HG03039 (cell line): ENCODE results near the gene OR13C9.
"Not testable (repeated sequence)": the region's sequence is repeated elsewhere in the genome, so short reads cannot be mapped to it uniquely, and the experiment has no call there.

Source experiments
- ATAC-seq: cut with Tn5 transposase; IDR thresholded peaks from one replicate; pipeline ENCODE4 v1.9.1; 2021; ENCODE audit warnings: mild to moderate bottlenecking, moderate library complexity; ENCODE audit not compliant: unreplicated experiment

The OR13C9 gene, protein sequence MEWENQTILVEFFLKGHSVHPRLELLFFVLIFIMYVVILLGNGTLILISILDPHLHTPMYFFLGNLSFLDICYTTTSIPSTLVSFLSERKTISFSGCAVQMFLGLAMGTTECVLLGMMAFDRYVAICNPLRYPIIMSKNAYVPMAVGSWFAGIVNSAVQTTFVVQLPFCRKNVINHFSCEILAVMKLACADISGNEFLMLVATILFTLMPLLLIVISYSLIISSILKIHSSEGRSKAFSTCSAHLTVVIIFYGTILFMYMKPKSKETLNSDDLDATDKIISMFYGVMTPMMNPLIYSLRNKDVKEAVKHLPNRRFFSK

DNA sequence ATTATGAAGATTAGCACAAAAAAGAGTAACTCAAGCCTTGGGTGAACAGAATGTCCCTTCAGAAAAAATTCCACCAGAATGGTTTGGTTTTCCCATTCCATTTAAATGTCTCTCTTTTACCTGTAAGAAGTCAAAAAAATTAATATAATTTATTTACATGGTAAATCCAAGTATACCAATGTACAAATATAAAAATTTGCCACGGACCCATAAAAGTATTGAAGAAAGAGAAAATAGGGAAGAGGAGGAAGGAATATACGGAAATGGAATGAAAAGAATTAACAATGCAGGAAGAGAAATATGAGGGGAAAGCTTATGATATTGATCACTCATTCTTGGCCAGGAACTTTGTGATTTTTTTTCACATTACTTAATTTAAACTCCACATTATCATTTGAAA lies at the start of gene OR13C9:
OR13C9 (minus strand) TSS at position 101 of the 400 bp plus-strand sequence; CDS start at position 101, 0 bp downstream.
- no peak for ATAC-seq

DNA sequence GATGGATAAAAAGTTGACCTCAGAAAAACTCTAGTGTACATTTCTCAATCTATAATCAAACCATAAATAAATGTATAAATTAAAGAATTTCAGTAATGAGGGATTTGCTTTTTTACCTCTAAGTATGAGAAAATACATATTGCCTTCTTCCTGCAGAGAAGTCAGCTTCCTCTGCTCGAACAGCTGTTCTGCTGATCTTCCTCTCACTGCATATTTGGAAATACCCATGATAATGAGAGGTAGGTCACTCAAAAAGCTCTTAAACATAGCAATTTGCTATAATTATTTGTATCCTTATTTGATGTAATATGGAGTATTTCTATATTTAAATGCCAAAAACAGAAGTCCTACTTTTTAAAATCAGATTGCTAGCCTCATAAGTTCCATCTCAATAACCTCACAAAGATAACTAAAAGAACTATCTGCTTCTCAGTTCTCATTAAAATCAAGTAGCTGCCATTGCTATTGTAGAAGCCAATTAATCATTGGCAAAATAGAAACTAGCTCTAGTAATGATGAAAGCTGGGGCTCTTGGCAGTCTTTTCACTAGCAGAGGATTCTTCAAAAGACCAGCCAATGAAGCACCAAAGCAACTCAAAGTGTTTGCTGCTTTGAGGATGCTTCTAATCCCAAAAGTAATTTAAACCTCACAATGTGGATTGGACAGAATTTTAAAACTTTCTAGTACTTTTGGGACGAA lies 40.6 kb upstream of the OR13C9 start:
- no peak for ATAC-seq

DNA sequence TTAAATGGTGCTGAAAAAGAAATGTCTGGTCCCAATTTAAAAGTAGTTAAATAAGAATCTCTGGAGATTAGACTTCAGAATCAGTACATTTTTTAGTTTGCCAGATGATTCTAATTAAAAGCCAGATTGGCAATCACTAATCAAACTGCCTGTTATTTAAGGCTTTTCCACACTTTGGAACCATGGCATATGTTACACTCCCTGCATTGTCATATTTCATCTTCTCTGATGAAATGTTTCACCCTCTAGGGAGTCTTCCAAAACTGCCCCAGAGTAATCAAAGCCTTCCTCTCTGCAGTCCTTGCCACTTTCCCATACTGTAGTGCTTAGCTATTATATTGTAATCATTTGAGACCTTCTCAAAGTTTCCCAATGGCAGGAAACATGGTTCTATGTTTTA lies 17.5 kb upstream of the OR13C9 start:
- no peak for ATAC-seq

DNA sequence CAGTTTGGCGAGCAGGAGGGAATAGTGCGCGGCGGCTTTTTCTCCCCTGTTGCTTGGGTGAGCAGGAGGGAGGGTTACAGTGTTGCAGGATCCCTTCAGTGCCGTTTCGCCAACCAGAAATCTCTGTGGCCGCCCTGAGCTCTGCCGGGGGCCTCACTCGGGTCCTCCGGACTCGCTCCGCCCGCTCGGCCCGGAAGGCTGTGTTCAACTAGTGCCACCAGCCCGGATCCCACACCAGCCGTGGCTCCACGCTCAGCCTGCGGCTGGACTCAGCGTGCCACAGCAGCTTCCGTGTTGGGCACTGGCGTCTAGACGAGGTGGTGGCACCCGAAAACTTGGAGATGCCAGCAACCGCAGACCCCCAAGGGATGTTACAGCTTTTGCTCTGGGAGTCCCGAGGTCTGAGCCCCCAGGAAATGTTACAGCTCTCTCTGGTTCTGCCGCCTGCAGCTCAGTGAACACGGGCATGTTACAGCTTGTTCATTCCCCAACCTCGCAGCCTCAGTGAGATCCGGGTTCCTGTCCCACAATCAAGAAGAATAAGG lies 16.0 kb upstream of the OR13C9 start:
- no peak for ATAC-seq

DNA sequence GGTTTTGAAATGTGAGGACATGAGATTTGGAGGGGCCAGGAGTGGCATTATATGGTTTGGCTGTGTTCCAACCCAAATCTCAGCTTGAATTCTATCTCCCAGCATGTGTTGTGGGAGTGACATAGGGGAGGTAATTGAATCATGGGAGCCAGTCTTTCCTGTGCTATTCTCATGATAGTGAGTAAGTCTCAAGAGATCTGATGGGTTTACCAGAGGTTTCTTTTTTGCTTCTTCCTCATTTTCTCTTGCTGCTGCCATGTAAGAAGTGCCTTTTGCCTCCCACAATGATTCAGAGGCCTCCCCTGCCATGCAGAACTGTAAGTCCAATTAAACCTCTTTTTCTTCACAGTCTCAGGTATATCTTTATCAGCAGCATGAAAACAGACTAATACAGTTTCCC lies 8.0 kb upstream of the OR13C9 start:
- not testable (repeated sequence) for ATAC-seq

DNA sequence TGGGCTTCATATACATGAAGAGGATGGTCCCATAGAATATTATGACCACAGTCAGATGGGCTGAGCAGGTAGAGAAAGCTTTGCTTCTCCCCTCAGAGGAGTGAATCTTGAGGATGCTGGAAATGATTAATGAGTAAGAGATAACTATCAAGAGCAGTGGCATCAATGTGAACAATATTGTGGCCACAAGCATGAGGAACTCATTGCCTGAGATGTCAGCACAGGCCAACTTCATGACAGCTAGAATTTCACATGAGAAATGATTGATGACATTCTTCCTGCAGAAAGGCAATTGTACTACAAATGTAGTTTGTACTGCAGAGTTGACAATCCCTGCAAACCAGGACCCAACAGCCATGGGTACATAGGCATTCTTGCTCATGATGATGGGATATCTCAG lies 586 bp downstream of the OR13C9 start:
- ATAC-seq: no peak

DNA sequence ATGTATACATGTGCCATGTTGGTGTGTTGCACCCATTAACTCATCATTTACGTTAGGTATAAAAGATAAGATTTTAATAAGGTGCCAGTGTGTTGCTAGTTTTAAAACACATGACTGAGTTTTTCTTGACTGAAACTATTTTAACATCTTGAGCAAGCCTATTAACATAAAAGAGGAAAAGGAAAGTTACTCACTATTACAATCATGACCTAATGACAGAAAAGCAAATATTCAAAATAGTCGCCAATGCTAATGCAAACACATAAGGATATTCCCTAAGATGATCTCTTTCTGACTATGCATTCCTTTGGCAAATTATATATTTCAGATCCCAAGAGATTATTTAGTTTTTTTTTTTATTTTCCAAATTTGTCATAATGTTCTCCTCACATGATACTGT lies 6.8 kb downstream of the OR13C9 start:
- no peak for ATAC-seq

DNA sequence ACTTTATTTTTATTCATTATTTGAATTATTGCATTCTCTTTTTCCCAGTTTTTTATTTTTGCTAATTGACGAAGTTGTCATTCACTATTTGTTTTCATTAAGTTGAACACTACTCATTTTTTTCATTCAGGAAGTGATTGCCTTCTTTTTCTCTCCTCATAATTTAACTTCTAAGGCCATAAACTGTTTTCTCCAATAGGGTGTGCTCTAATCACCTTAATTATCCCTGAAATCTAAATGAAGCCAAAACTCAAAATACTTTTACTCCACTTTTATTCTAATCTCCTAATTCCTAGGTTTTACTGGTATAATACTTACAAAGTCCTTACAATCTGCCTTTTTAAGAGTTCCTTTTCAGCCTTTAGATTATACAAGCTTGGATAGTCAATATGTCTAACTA lies 9.7 kb downstream of the OR13C9 start:
- ATAC-seq: no peak

DNA sequence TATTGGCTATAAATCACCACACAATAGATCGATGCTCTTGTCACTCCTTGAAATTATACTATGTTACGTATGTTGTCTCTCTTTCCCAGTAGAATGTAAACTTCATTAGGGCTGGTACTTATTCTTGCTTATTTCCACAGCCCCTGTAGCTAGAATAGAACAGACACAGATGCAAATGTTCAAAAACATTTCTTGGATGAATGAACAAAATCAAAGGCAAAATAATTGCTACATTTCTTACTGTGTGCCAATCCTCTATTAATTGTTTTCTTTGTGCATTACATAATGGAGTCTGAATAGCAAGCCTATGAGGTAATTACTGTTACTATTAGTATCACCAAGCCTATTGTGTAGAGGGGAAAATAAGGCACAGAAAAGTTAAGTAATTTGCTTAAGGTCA lies 11.9 kb downstream of the OR13C9 start:
- ATAC-seq: no peak

DNA sequence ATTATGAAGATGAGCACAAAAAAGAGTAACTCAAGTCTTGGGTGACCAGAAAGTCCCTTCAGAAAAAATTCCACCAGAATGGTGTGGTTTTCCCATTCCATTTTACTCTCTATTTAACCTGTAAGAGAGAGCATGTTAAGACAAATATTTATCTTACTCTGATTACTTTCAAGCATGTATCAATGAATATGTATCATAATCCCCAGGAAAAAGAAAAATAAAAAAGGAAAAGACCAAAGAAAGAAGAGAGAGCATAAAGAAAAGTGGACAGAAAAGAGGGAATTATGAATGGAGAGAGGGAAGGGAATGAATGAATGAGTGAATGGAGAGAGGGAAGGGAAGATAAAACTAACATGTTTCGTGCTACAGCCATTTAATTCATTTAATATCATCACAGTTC lies 12.5 kb downstream of the OR13C9 start, which contains the start of gene OR13C2:
OR13C2 (minus strand) TSS at position 101 of the 400 bp plus-strand sequence; CDS start at position 101, 0 bp downstream.
- ATAC-seq: not testable (repeated sequence)

DNA sequence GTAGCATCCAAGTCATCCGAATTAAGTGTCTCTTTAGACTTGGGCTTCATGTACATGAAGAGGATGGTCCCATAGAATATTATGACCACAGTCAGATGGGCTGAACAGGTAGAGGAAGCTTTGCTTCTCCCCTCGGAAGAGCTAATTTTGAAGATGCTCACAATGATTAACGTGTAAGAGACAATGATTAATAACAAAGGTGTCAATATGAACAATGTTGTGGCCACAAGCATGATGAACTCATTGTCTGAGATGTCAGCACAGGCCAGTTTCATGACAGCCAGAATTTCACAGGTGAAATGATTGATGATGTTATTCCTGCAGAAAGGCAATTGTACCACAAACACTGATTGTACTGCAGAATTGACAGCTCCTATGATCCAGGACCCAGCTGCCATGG lies 13.2 kb downstream of the OR13C9 start:
- ATAC-seq: no peak

DNA sequence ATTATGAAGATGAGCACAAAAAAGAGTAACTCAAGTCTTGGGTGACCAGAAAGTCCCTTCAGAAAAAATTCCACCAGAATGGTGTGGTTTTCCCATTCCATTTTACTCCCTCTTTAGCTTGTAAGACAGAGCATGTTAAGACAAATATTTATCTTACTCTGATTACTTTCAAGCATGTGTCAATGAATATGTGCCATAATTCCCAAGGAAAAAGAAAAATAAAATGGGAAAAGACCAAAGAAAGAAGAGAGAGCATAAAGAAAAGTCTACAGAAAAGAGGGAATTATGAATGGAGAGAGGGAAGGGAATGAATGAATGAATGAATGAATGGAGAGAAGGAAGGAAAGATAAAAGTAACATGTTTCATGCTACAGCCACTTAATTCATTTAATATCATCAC lies 18.7 kb downstream of the OR13C9 start, which contains the start of gene OR13C5:
OR13C5 (minus strand) TSS at position 101 of the 400 bp plus-strand sequence; CDS start at position 101, 0 bp downstream.
- ATAC-seq: not testable (repeated sequence)

DNA sequence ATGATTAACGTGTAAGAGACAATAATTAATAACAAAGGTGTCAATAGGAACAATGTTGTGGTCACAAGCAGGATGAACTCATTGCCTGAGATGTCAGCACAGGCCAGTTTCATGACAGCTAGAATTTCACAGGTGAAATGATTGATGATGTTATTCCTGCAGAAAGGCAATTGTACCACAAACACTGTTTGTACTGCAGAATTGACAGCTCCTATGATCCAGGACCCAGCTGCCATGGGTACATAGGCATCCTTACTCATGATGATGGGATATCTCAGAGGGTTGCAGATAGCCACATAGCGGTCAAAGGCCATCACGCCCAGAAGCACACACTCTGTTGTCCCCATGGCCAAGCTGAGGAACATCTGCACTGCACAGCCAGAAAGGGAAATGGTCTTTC lies 19.3 kb downstream of the OR13C9 start:
- ATAC-seq: not testable (repeated sequence)

DNA sequence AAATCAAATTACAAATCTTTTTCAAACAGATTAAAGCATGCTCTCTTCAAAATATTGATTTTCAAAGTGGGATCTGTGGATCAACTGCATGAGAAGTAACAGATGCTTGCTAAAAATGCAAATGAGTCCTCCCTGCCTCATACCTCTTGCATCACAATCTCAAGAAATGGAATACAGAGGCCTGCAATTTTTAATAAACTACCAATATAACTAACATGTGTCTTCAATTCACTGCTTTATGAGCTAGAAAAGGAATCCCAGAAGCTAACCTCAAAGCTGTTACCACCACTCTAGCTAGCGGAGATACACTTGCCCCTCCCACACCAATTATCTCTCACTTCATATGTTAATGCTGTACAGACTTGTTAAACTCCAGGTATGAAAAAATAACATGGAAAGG lies 28.4 kb downstream of the OR13C9 start:
- ATAC-seq: no peak

DNA sequence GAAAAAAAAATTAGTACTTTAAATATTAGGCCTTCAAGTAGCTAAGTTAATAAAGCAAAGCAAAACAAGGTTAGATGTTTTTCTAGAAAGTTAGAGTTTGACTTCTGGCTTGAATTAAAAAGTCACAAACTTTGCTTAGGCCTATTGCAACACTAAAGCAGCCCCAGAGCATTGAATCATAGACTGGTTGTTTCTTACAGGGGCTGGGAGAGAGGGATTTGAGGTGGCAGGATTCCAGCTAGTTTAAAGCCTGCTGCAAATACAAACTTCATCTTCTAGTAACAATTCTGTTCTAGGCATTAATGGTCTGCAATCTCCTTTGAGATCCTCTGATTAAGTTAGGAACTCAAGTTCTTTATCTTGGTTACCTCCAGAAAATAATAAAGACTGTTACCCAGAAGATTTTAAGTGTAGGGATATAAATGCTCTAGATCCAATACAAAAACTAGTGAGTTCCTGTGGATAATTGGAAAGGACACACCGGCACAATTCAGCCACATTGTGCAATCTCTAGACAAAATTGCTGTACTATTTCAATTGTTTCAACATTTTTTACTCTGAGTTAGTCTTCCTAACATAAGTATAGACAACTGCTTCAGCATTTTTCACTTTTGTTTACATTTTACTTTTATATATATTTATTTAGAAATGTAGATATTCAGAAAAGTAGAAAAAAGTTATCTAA lies 31.4 kb downstream of the OR13C9 start:
- ATAC-seq: no peak

DNA sequence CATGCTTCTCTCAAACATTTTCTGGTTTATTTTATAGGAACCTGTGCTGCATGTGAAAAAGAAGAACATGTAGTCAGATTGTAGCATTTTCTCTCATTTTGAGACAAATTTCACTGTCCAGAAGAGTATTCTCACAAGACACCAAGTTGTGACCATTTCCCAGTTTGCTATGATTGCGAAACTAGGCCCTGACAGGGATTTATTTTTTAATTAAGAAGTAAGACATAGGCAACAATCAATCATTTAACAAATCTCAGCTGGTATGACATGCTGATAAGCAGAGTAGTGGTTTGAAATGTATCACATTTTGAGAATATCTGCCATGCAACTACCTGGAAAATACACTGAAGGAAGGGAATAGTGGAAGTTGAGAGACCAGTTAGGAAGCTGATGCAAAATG lies 37.4 kb downstream of the OR13C9 start:
- ATAC-seq: no peak

DNA sequence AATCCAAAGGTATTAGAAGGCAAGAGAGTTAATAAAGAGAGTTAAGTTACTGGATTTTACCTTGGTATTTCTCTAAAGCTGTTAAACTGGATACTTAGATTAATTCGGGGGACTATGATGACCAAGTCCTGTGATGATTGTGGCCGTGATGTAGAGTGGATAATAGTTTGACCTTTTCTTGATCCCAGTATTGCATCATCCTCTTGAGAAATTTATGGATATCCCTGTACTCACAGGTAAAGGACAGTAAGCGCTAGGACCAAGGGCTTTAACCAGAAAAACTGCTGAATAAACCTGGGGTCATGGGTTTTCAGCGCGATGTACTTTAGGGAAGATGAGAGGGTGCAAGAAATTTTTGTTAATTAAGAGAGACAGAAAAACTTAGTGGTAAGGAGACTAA lies 40.7 kb downstream of the OR13C9 start:
- ATAC-seq: no peak

DNA sequence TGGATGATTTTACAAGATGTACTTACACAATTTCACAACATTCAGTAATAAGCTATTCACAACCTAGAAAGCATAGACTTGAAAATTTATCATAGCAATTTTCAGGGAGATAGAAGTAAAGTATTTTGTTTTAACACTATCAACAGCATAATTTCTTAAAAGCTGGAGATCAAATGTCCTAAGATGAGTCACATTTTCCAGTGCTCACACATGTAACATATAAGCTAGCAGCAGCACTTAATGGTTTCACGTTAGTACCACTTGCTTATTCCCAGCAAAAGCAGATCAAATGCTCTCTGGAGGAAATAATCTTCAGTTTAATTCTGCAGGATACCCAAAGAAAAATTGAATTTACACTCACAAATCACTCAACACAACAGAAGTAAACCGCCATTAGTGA lies 42.5 kb downstream of the OR13C9 start:
- ATAC-seq: no peak

DNA sequence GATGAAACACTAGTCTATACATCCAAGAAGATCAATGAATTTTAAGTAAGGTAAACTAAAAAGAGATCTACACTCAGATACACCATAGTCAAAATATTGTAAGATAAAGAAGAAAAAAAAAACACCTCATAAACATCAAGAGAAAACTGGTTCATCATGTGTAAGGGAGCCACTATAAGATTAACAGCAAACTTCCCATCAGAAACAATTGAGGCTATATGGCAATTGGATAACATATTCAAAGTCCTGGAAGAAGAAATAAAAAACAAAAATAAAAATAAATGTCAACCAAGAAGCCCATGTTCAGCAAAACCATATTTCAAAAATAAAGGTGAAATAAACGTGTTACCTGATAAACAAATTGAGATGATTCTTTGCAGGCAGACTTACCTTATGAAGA lies 45.4 kb downstream of the OR13C9 start:
- ATAC-seq: no peak

DNA sequence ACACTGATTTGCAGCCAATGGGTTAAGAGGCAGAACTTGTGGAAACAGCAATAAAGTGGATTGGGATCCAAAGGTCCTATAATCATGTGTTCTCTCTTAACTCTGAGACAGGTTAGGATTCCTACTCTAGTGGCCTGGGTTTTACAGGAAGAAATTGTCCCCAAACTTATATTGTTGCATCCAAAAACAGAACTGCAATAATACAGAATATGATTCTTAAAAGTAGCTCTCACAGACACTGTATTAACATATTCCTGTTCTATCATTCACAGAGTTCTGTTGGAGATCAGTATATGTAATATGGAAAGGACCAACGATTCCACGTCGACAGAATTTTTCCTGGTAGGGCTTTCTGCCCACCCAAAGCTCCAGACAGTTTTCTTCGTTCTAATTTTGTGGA lies 49.1 kb downstream of the OR13C9 start, which contains the start of gene OR13C8:
OR13C8 (plus strand) TSS at position 301 of the 400 bp plus-strand sequence; CDS start at position 301, 0 bp downstream.
- no peak for ATAC-seq
